Cardiac muscle cell (in vitro differentiated cells and primary cell): Measurements from ENCODE around the gene ZC3H8. TPM values are rescaled to one million over a fixed set of nuclear protein-coding genes. Genes with fewer than 3 reads are reported as not detected.

Experiments
- DNase-seq, 2 donors: peaks; one replicate each; pipeline versions ENCODE4 v3.0.0 to v3.0.0-alpha.2; 2010 to 2017; ENCODE audit warnings: low read depth in 1 of 2, low spot score in 1 of 2
- H3K27ac ChIP-seq: fragments of 200-600 bp; sonication (generic); 2 replicates; pipeline ENCODE4 v1.5.1; 2016
- H3K27me3 ChIP-seq: fragments of 200-600 bp; sonication (generic); 2 replicates; pipeline ENCODE4 v1.6.0; 2016; ENCODE audit warnings: control low read depth
- H3K36me3 ChIP-seq: fragments of 200-600 bp; sonication (generic); 2 replicates; pipeline ENCODE4 v1.5.1; 2016; ENCODE audit warnings: control low read depth
- H3K4me1 ChIP-seq: fragments of 200-600 bp; sonication (generic); 2 replicates; pipeline ENCODE4 v1.8.1; 2017; ENCODE audit warnings: low read depth, mild to moderate bottlenecking, mixed run types
- H3K4me3 ChIP-seq: fragments of 200-600 bp; sonication (generic); 2 replicates; pipeline ENCODE4 v1.5.1; 2016; ENCODE audit warnings: mild to moderate bottlenecking
- H3K9me3 ChIP-seq: fragments of 200-600 bp; sonication (generic); 2 replicates; pipeline ENCODE4 v1.5.1; 2017; ENCODE audit warnings: low read depth, mild to moderate bottlenecking, control low read depth
- polyA plus RNA-seq: library from polyadenylated mRNA; unstranded; fragments of >200 nt; fragmentation: Nextera tagmentation; extraction: Ambion mirVana; gene quantifications from 2 replicates; pipeline ENCODE4 v1.2.1, GENCODE V29; 2016
- total RNA-seq: library from RNA; depleted of rRNA; stranded (reverse); fragments of >200 nt; gene quantifications from 2 replicates; pipeline ENCODE4 v1.2.3, GENCODE V29; 2016
- TF ChIP-seq, protein P1 (sequence below): IDR thresholded peaks from 2 replicates; pipeline ENCODE4 v1.5.1; 2012; ENCODE audit warnings: low read depth, mild to moderate bottlenecking, low read length

The ZC3H8 gene
- total and polyA plus RNA-seq, 2 experiments from 2014 or later, result 12.1 to 14.1 TPM

DNA sequence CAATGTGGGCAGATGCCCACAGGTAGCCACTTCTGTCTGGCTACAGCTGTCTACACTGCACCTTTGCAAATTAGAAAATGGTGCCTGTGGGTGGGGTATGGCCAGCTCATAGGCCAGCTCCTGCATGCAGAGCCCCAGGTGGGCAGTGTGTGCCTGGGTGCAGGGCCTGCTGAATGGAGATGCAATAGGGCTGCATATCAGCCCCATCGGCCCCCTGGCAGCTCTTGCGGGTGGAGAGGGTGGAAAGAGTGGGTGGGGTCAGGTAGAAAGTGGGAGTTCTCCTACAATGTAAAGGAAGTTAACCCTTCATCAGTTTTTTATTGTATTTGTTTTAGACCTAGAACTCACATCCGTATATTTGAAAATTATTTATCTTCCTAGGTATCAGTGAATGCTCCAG is 79.5 kb downstream of the ZC3H8 start:
- no peak for DNase-seq
- TF ChIP-seq, protein P1, sequence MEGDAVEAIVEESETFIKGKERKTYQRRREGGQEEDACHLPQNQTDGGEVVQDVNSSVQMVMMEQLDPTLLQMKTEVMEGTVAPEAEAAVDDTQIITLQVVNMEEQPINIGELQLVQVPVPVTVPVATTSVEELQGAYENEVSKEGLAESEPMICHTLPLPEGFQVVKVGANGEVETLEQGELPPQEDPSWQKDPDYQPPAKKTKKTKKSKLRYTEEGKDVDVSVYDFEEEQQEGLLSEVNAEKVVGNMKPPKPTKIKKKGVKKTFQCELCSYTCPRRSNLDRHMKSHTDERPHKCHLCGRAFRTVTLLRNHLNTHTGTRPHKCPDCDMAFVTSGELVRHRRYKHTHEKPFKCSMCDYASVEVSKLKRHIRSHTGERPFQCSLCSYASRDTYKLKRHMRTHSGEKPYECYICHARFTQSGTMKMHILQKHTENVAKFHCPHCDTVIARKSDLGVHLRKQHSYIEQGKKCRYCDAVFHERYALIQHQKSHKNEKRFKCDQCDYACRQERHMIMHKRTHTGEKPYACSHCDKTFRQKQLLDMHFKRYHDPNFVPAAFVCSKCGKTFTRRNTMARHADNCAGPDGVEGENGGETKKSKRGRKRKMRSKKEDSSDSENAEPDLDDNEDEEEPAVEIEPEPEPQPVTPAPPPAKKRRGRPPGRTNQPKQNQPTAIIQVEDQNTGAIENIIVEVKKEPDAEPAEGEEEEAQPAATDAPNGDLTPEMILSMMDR, result no peak
- Histone ChIP-seq H3K4me1 (peaks cover 5% of the 10 kb centered on the region), H3K27ac (no peak overlapping the region), H3K9me3 (no peaks in the 10 kb centered on the region), H3K27me3 (peaks cover under 1% of the 10 kb centered on the region), H3K36me3 (no peaks in the 10 kb centered on the region), H3K4me3 (no peak overlapping the region)

GRCh38 chr2:112174383-112174782 is 80.5 kb downstream of the ZC3H8 start:
- TF ChIP-seq, protein P1, result no peak
- Histone ChIP-seq H3K36me3 (no peaks in the 10 kb centered on the region), H3K4me3 (no peak overlapping the region)

DNA sequence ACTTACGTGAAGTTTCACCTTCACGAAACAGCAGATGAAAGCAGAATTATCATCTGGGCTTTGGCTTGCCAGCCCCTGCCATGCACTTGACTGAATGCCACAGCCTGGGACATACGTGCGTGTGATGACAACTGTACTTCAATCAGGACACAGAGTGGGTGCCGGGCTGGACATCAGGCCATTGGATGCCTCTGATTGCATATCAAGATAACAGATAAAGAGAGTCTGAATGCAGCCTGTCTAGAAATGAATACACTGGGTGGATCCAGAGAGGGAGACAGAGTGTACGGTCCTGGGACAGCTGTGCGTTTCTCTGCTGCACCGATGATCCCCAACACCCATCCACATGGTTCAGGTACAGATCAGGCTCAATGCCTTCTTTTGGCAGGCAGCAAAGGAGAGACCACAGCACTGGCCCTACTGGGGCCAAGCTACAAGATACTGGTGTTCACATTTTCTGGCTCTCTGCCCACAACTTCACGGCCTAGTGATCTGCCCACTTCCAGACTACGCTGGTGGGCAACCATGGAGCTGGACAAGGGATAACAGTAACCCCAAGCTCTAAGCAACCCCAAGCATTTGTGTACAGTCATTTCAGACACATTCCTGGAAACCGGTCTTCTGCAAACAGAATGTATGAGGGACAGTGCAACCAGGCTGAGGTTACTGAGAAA is 81.1 kb downstream of the ZC3H8 start:
- Histone ChIP-seq H3K36me3 (no peaks in the 10 kb centered on the region), H3K4me1 (peaks cover 5% of the 10 kb centered on the region), H3K27ac (no peak overlapping the region), H3K9me3 (no peaks in the 10 kb centered on the region), H3K27me3 (no peaks in the 10 kb centered on the region), H3K4me3 (no peak overlapping the region)
- TF ChIP-seq, protein P1, result no peak
- no peak for DNase-seq

More at GRCh38 chr2:112174383-112174782, 80.5 kb downstream of the ZC3H8 start:
- Histone ChIP-seq H3K9me3 (no peaks in the 10 kb centered on the region), H3K4me1 (peaks cover 5% of the 10 kb centered on the region), H3K27me3 (no peaks in the 10 kb centered on the region), H3K27ac (no peak overlapping the region)
- no peak for DNase-seq

- no peaks in the 10 kb centered on the region for H3K27me3 ChIP-seq
- no peaks in the 10 kb centered on the region for H3K36me3 ChIP-seq
- no peaks in the 10 kb centered on the region for H3K9me3 ChIP-seq
- H3K27ac ChIP-seq, result no peak overlapping the region
- TF ChIP-seq, protein P1, result no peak
- peaks cover 5% of the 10 kb centered on the region for H3K4me1 ChIP-seq
- no peak for DNase-seq
- no peak overlapping the region for H3K4me3 ChIP-seq
Observed at GRCh38 chr2:112170495-112170894, 84.3 kb downstream of the ZC3H8 start.

DNA sequence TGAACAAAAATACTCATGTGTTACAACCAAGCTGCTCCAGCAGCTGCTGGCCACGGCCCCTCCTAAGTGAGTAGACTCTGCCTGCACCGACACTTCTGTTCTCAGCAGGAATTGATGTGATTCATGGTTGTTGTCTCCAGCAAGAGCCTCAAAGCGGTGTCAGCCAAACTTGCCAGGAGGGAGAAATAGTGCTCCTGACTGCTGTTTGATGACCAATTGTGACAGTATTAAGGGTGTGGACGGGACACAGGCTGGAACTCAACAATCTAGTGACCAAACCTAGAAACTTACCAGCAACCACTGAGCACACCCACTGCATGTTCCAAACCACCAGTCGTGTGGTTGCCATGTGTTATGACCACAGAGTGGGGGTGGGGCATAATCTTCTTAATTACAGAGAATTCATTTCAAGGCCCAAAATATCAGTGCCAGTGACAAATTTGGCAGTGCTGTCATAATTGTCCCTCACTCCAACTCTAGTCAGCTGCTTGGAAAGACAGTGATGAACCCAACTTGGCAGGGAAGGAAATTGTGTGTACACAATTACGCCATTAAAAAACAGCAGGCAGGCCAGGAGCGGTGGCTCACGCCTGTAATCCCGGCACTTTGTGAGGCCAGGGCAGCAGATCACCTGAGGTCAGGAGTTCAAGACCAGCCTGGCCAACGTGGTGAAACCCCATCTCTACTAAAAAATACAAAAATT is 86.3 kb downstream of the ZC3H8 start:
- no peaks in the 10 kb centered on the region for H3K27me3 ChIP-seq
- H3K9me3 ChIP-seq, result no peaks in the 10 kb centered on the region
- DNase-seq, result no peak
- no peak overlapping the region for H3K27ac ChIP-seq
- TF ChIP-seq, protein P1, result no peak
- H3K36me3 ChIP-seq, result no peaks in the 10 kb centered on the region
- no peak overlapping the region for H3K4me3 ChIP-seq
- peaks cover 4% of the 10 kb centered on the region for H3K4me1 ChIP-seq
